Measurements from ENCODE around the gene SERHL2.
"Not testable (repeated sequence)": the region's sequence is repeated elsewhere in the genome, so short reads cannot be mapped to it uniquely, and the experiment has no call there.

SERHL2 gene

DNA sequence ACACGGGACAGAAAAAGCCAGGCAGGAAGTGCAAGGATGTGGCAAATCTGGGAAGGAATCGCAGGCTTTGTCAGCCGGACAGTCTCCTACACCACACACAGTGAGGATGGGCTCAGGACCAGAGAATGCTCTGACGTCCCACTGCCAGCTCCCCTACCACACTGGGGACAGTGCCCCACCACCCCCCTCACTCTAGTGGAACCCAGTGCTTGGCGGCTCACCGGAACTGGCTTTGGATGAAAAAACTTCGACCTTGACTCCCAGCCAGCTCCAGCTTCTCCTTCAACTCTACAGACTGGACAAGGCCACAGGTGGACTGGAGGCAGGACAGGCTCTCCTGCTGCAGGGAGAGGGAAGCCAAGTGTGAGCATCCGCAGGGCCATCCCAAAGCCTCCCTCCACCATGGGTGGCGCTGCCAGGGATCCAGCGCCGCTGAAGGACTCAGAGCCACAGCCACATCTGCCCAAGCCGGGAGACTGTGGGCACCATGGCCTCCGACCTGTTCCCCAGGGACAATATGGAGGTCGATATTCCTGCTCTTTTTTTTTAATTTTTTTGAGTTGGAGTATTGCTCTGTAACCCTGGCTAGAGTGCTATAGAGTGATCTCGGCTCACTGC is 24.0 kb downstream of the SERHL2 start:
- H3K27ac ChIP-seq = no peak overlapping the region
- H3K27me3 ChIP-seq (replicated peaks) = no peaks in the 10 kb centered on the region
- DNase-seq = no peak
- in situ Hi-C loops (cut with HindIII; ENCODE audit: low pct_ligation_motif_present, low sequenced_read_pairs) = no loop called here
- TF ChIP-seq, protein P1, sequence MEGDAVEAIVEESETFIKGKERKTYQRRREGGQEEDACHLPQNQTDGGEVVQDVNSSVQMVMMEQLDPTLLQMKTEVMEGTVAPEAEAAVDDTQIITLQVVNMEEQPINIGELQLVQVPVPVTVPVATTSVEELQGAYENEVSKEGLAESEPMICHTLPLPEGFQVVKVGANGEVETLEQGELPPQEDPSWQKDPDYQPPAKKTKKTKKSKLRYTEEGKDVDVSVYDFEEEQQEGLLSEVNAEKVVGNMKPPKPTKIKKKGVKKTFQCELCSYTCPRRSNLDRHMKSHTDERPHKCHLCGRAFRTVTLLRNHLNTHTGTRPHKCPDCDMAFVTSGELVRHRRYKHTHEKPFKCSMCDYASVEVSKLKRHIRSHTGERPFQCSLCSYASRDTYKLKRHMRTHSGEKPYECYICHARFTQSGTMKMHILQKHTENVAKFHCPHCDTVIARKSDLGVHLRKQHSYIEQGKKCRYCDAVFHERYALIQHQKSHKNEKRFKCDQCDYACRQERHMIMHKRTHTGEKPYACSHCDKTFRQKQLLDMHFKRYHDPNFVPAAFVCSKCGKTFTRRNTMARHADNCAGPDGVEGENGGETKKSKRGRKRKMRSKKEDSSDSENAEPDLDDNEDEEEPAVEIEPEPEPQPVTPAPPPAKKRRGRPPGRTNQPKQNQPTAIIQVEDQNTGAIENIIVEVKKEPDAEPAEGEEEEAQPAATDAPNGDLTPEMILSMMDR (IDR thresholded peaks at IDR 0.05; ENCODE audit: low read depth, low read length, missing control alignments) = no peak
- peaks cover 6% of the 10 kb centered on the region for H3K36me3 ChIP-seq (replicated peaks)
- H3K4me3 ChIP-seq (ENCODE audit: low read depth, low read length) = no peak overlapping the region

DNA sequence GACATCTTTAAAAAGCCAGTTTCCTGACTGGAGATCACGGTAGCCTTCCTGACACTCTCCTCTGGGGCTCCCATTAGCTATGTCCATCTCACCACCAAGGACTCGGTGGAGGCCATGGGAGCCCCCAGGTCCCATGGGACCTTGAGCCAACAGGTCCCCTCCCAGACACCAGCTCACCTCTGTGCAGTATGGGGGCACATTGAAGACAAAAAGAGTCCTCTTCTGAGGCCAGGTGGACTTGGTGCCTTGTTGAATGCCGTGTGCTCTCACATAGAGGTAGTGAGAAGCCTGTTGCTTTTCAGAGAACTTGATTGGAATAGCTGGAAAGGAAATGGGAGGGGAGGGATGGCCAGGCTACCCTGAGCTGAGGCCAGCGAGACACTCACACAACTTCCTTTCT is 26.3 kb downstream of the SERHL2 start:
- not testable (repeated sequence) for H3K4me3 ChIP-seq (ENCODE audit: low read depth, low read length); H3K27ac ChIP-seq
- peaks cover 18% of the 10 kb centered on the region for H3K36me3 ChIP-seq (replicated peaks)

DNA sequence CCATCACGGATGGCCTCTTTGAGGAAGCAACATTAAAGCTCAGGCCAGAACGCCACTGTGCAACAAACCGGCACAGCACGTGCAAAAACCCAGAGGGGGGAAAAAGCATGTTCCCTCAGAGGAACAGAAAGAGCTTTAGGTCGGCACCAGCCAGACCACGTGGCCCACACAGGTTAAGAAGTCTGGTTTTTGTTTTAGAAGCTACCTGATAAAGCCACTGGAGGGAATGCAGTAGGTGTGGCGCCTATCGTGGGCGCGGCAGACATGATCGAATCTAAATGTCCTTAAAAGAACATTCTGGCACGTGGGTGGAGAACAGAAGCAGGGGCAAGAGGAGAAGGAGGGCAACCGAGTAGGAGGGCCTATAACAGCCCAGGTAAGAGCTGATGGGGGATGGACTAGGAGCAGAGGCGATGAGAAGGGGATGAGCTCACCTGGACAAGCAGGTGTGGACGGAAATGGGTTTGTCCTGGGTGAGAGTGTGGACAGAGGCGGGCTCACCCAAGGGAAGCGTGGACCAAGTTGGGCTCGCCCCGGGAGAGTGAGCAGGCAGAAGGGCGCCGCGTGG is 27.5 kb downstream of the SERHL2 start:
- H3K4me3 ChIP-seq (ENCODE audit: low read depth, low read length) = peak overlapping the region; percentile 66
- in situ Hi-C loops (cut with HindIII; ENCODE audit: low pct_ligation_motif_present, low sequenced_read_pairs); DNase-seq; H3K27ac ChIP-seq; H3K27me3 ChIP-seq (replicated peaks): not testable (repeated sequence)
- peaks cover 28% of the 10 kb centered on the region for H3K36me3 ChIP-seq (replicated peaks)

More for the DNA sequence above, 26.3 kb downstream of the SERHL2 start:
- DNase-seq; H3K27me3 ChIP-seq (replicated peaks); in situ Hi-C loops (cut with HindIII; ENCODE audit: low pct_ligation_motif_present, low sequenced_read_pairs): not testable (repeated sequence)

DNA sequence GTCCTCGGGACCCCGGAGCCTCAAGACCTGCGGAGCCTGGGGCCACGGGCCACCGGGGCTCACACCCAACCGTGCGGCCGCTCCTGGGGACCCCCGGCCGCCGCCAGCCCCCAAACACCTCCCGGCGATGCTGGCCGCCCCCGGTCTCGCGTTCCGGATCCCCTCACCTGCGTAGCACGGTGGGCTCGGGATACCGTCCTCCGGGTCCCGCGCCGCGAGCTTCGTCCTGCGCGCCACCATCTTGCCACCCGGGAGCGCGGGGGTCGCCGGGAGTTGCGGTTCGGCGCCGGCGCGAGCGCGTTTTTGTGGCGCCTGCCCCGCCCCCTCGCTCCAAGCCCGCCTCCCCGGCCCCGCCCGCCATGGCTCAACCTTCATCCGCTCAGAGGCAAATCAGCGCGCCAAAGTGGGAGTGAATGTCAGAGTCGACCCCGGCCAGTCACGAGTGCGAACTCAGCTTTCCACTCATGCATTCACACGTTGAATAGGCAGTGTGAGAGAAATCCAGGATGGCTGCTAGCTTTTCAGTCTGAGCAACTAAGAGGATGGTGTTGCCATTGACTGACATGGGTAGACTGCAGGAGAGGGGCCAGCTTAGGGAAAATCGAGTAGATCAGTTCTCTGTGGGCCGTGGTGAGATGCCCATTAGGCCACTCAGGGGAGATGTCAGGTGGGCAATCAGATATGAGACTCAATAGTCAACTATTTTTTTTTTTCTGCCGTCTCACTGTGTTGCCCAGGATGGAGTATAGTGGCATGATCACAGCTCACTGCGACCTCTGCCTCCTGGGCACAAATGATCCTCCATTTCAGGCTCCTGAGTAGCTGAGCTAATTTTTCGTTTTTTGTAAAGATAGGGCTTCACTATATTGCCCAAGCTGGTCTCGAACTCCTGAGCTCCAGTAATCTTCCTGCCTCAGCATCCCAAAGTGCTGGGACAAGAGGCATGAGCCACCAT is 28.3 kb downstream of the SERHL2 start:
- peak; percentile 41 for DNase-seq
- H3K4me3 ChIP-seq (ENCODE audit: low read depth, low read length) = peak overlapping the region; percentile 66
- in situ Hi-C loops (cut with HindIII; ENCODE audit: low pct_ligation_motif_present, low sequenced_read_pairs) = no loop called here
- no peaks in the 10 kb centered on the region for H3K27me3 ChIP-seq (replicated peaks)
- TF ChIP-seq, protein P1 (IDR thresholded peaks at IDR 0.05; ENCODE audit: low read depth, low read length, missing control alignments) = no peak
- peaks cover 36% of the 10 kb centered on the region for H3K36me3 ChIP-seq (replicated peaks)
- peak overlapping the region; percentile 24 for H3K27ac ChIP-seq

DNA sequence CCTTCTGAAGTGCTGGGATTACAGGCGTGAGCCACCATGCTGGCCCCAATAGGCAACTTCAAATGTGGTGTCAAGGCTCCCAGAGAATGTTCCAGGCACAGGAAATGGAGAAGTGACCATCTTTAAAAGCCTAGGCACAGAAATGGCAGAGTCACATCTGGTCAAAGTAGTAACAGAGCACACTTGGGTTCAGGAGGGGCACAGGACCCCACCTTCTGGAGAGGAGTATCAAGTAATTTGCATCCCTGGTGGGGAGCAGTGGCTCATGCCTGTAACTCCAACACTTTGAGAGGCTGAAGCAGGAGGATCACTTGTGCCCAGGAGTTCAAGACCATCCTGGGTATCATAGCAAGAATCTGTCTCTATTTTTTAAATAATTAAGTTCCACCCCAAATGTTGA is 29.2 kb downstream of the SERHL2 start:
- in situ Hi-C loops (cut with HindIII; ENCODE audit: low pct_ligation_motif_present, low sequenced_read_pairs) = no loop called here
- no peak overlapping the region for H3K27ac ChIP-seq
- H3K27me3 ChIP-seq (replicated peaks) = no peaks in the 10 kb centered on the region
- TF ChIP-seq, protein P1 (IDR thresholded peaks at IDR 0.05; ENCODE audit: low read depth, low read length, missing control alignments) = no peak
- peaks cover 42% of the 10 kb centered on the region for H3K36me3 ChIP-seq (replicated peaks)
- no peak overlapping the region for H3K4me3 ChIP-seq (ENCODE audit: low read depth, low read length)
- DNase-seq = no peak

DNA sequence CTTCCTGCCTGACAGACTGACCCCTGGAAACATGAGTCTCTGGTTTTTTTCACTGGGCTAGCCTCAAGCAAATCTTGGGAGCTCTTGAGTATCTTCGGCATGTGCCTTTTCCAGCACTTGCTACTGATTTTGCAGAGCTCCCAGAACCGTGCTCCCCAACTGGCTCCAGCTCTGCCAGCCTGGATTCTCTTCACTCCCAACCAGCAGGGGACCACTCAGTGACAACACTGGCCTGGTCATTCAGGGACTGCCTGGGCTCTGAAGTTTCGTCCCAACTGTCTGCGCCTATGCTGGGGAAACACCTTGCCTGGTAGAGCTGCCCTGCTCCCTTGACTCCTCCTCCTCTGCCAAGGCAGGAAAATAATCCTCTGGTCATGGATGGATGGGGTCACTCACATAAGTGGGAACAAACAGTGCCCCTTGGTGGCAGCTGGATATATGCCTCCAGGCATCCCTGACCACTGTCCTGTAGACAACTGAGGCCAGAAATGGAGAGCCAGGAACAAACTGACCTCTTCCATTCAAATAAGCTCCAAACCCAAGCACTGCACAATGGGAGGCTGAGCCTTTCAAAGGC is 30.7 kb downstream of the SERHL2 start:
- Histone ChIP-seq H3K36me3 (replicated peaks) (peaks cover 48% of the 10 kb centered on the region), H3K27ac (no peak overlapping the region), H3K27me3 (replicated peaks) (no peaks in the 10 kb centered on the region), H3K4me3 (ENCODE audit: low read depth, low read length) (no peak overlapping the region)
- TF ChIP-seq, protein P1 (IDR thresholded peaks at IDR 0.05; ENCODE audit: low read depth, low read length, missing control alignments) = no peak
- in situ Hi-C loops (cut with HindIII; ENCODE audit: low pct_ligation_motif_present, low sequenced_read_pairs) = no loop called here
- no peak for DNase-seq

All from brain microvascular endothelial cell (primary cell).